ENCODE data around the gene DAG1.

DAG1 gene

GRCh38 chr3:49454898-49455681 is 15.0 kb upstream of the DAG1 start:
- H3K27me3 ChIP-seq (ENCODE audit: control insufficient read depth in 1 of 2, insufficient read depth in 2 of 2, low read length in 2 of 2), result no peaks in the 10 kb centered on the region
- H3K4me1 ChIP-seq (ENCODE audit: control insufficient read depth in 1 of 2, insufficient read depth in 2 of 2, low read length in 2 of 2), result peaks cover 0 to 6% of the 10 kb centered on the region in 2 donors
- no peaks in the 10 kb centered on the region for H3K9me3 ChIP-seq (ENCODE audit: control insufficient read depth in 1 of 2, low read length in 2 of 2)
- no peak overlapping the region for H3K27ac ChIP-seq (ENCODE audit: low read depth, low read length)
- no peak overlapping the region for H3K4me3 ChIP-seq (ENCODE audit: low read depth in 1 of 2, low read length in 2 of 2)
- no peak overlapping the region for H3K9ac ChIP-seq (ENCODE audit: low read depth in 1 of 2, low read length in 2 of 2)
- H3K36me3 ChIP-seq (ENCODE audit: control insufficient read depth in 1 of 2, insufficient read depth in 2 of 2, low read length in 2 of 2), result no peaks in the 10 kb centered on the region

GRCh38 chr3:49456466-49456865 is 13.6 kb upstream of the DAG1 start:
- Histone ChIP-seq H3K4me3 (ENCODE audit: low read depth in 1 of 2, low read length in 2 of 2) (no peak overlapping the region), H3K36me3 (ENCODE audit: control insufficient read depth in 1 of 2, insufficient read depth in 2 of 2, low read length in 2 of 2) (no peaks in the 10 kb centered on the region), H3K27me3 (ENCODE audit: control insufficient read depth in 1 of 2, insufficient read depth in 2 of 2, low read length in 2 of 2) (no peaks in the 10 kb centered on the region), H3K27ac (ENCODE audit: low read depth, low read length) (no peak overlapping the region), H3K4me1 (ENCODE audit: control insufficient read depth in 1 of 2, insufficient read depth in 2 of 2, low read length in 2 of 2) (peaks cover 7 to 12% of the 10 kb centered on the region in 2 donors), H3K9ac (ENCODE audit: low read depth in 1 of 2, low read length in 2 of 2) (no peak overlapping the region), H3K9me3 (ENCODE audit: control insufficient read depth in 1 of 2, low read length in 2 of 2) (no peaks in the 10 kb centered on the region)

GRCh38 chr3:49460188-49460890 is 9.7 kb upstream of the DAG1 start:
- Histone ChIP-seq H3K27ac (ENCODE audit: low read depth, low read length) (no peak overlapping the region), H3K4me1 (ENCODE audit: control insufficient read depth in 1 of 2, insufficient read depth in 2 of 2, low read length in 2 of 2) (peaks cover 12 to 20% of the 10 kb centered on the region in 2 donors)

GRCh38 chr3:49460956-49461355 is 9.1 kb upstream of the DAG1 start:
- no peak overlapping the region for H3K9ac ChIP-seq (ENCODE audit: low read depth in 1 of 2, low read length in 2 of 2)
- no peak overlapping the region for H3K27ac ChIP-seq (ENCODE audit: low read depth, low read length)

More at GRCh38 chr3:49460188-49460890, 9.7 kb upstream of the DAG1 start:
- no peaks in the 10 kb centered on the region for H3K9me3 ChIP-seq (ENCODE audit: control insufficient read depth in 1 of 2, low read length in 2 of 2)
- H3K27me3 ChIP-seq (ENCODE audit: control insufficient read depth in 1 of 2, insufficient read depth in 2 of 2, low read length in 2 of 2), result no peaks in the 10 kb centered on the region
- H3K36me3 ChIP-seq (ENCODE audit: control insufficient read depth in 1 of 2, insufficient read depth in 2 of 2, low read length in 2 of 2), result no peaks in the 10 kb centered on the region
- H3K4me3 ChIP-seq (ENCODE audit: low read depth in 1 of 2, low read length in 2 of 2), result no peak overlapping the region
- H3K9ac ChIP-seq (ENCODE audit: low read depth in 1 of 2, low read length in 2 of 2), result no peak overlapping the region

GRCh38 chr3:49461443-49462171 is 8.5 kb upstream of the DAG1 start:
- Histone ChIP-seq H3K4me1 (ENCODE audit: control insufficient read depth in 1 of 2, insufficient read depth in 2 of 2, low read length in 2 of 2) (peaks cover 23 to 31% of the 10 kb centered on the region in 2 donors), H3K36me3 (ENCODE audit: control insufficient read depth in 1 of 2, insufficient read depth in 2 of 2, low read length in 2 of 2) (no peaks in the 10 kb centered on the region), H3K27ac (ENCODE audit: low read depth, low read length) (peak overlapping the region; percentile 39), H3K4me3 (ENCODE audit: low read depth in 1 of 2, low read length in 2 of 2) (no peak overlapping the region), H3K9ac (ENCODE audit: low read depth in 1 of 2, low read length in 2 of 2) (peak overlapping the region; percentile 11 to 25), H3K9me3 (ENCODE audit: control insufficient read depth in 1 of 2, low read length in 2 of 2) (no peaks in the 10 kb centered on the region), H3K27me3 (ENCODE audit: control insufficient read depth in 1 of 2, insufficient read depth in 2 of 2, low read length in 2 of 2) (no peaks in the 10 kb centered on the region)

More at GRCh38 chr3:49460956-49461355, 9.1 kb upstream of the DAG1 start:
- peaks cover 19 to 26% of the 10 kb centered on the region in 2 donors for H3K4me1 ChIP-seq (ENCODE audit: control insufficient read depth in 1 of 2, insufficient read depth in 2 of 2, low read length in 2 of 2)
- H3K36me3 ChIP-seq (ENCODE audit: control insufficient read depth in 1 of 2, insufficient read depth in 2 of 2, low read length in 2 of 2), result no peaks in the 10 kb centered on the region
- no peak overlapping the region for H3K4me3 ChIP-seq (ENCODE audit: low read depth in 1 of 2, low read length in 2 of 2)
- no peaks in the 10 kb centered on the region for H3K9me3 ChIP-seq (ENCODE audit: control insufficient read depth in 1 of 2, low read length in 2 of 2)
- H3K27me3 ChIP-seq (ENCODE audit: control insufficient read depth in 1 of 2, insufficient read depth in 2 of 2, low read length in 2 of 2), result no peaks in the 10 kb centered on the region

GRCh38 chr3:49462222-49462621 is 7.8 kb upstream of the DAG1 start:
- peaks cover 23 to 31% of the 10 kb centered on the region in 2 donors for H3K4me1 ChIP-seq (ENCODE audit: control insufficient read depth in 1 of 2, insufficient read depth in 2 of 2, low read length in 2 of 2)
- H3K9me3 ChIP-seq (ENCODE audit: control insufficient read depth in 1 of 2, low read length in 2 of 2), result no peaks in the 10 kb centered on the region
- peak overlapping the region in 1 of 2 donors; percentile 11 for H3K9ac ChIP-seq (ENCODE audit: low read depth in 1 of 2, low read length in 2 of 2)
- no peaks in the 10 kb centered on the region for H3K27me3 ChIP-seq (ENCODE audit: control insufficient read depth in 1 of 2, insufficient read depth in 2 of 2, low read length in 2 of 2)
- H3K27ac ChIP-seq (ENCODE audit: low read depth, low read length), result peak overlapping the region; percentile 39
- H3K36me3 ChIP-seq (ENCODE audit: control insufficient read depth in 1 of 2, insufficient read depth in 2 of 2, low read length in 2 of 2), result no peaks in the 10 kb centered on the region
- no peak overlapping the region for H3K4me3 ChIP-seq (ENCODE audit: low read depth in 1 of 2, low read length in 2 of 2)

GRCh38 chr3:49465270-49466034 is 4.6 kb upstream of the DAG1 start:
- Histone ChIP-seq H3K4me1 (ENCODE audit: control insufficient read depth in 1 of 2, insufficient read depth in 2 of 2, low read length in 2 of 2) (peaks cover 30 to 31% of the 10 kb centered on the region in 2 donors), H3K27ac (ENCODE audit: low read depth, low read length) (peak overlapping the region; percentile 48), H3K9me3 (ENCODE audit: control insufficient read depth in 1 of 2, low read length in 2 of 2) (no peaks in the 10 kb centered on the region), H3K36me3 (ENCODE audit: control insufficient read depth in 1 of 2, insufficient read depth in 2 of 2, low read length in 2 of 2) (no peaks in the 10 kb centered on the region), H3K4me3 (ENCODE audit: low read depth in 1 of 2, low read length in 2 of 2) (no peak overlapping the region), H3K27me3 (ENCODE audit: control insufficient read depth in 1 of 2, insufficient read depth in 2 of 2, low read length in 2 of 2) (no peaks in the 10 kb centered on the region), H3K9ac (ENCODE audit: low read depth in 1 of 2, low read length in 2 of 2) (peak overlapping the region in 1 of 2 donors; percentile 51)

- no peaks in the 10 kb centered on the region for H3K27me3 ChIP-seq (ENCODE audit: control insufficient read depth in 1 of 2, insufficient read depth in 2 of 2, low read length in 2 of 2)
- H3K4me3 ChIP-seq (ENCODE audit: low read depth in 1 of 2, low read length in 2 of 2), result no peak overlapping the region
- H3K36me3 ChIP-seq (ENCODE audit: control insufficient read depth in 1 of 2, insufficient read depth in 2 of 2, low read length in 2 of 2), result no peaks in the 10 kb centered on the region
- peak overlapping the region in 1 of 2 donors; percentile 51 for H3K9ac ChIP-seq (ENCODE audit: low read depth in 1 of 2, low read length in 2 of 2)
- peak overlapping the region; percentile 24 for H3K27ac ChIP-seq (ENCODE audit: low read depth, low read length)
- H3K4me1 ChIP-seq (ENCODE audit: control insufficient read depth in 1 of 2, insufficient read depth in 2 of 2, low read length in 2 of 2), result peaks cover 30 to 31% of the 10 kb centered on the region in 2 donors
- no peaks in the 10 kb centered on the region for H3K9me3 ChIP-seq (ENCODE audit: control insufficient read depth in 1 of 2, low read length in 2 of 2)
Measured at GRCh38 chr3:49466085-49466484, 4.0 kb upstream of the DAG1 start.

- Histone ChIP-seq H3K4me3 (ENCODE audit: low read depth in 1 of 2, low read length in 2 of 2) (peak overlapping the region; percentile 70 to 72), H3K36me3 (ENCODE audit: control insufficient read depth in 1 of 2, insufficient read depth in 2 of 2, low read length in 2 of 2) (no peaks in the 10 kb centered on the region), H3K4me1 (ENCODE audit: control insufficient read depth in 1 of 2, insufficient read depth in 2 of 2, low read length in 2 of 2) (peaks cover 30 to 35% of the 10 kb centered on the region in 2 donors)
Measured at GRCh38 chr3:49469037-49469935, 781 bp upstream of the DAG1 start.

More at GRCh38 chr3:49469037-49469935, 781 bp upstream of the DAG1 start:
- Histone ChIP-seq H3K27ac (ENCODE audit: low read depth, low read length) (peak overlapping the region; percentile 94), H3K9ac (ENCODE audit: low read depth in 1 of 2, low read length in 2 of 2) (peak overlapping the region; percentile 78 to 86), H3K27me3 (ENCODE audit: control insufficient read depth in 1 of 2, insufficient read depth in 2 of 2, low read length in 2 of 2) (no peaks in the 10 kb centered on the region), H3K9me3 (ENCODE audit: control insufficient read depth in 1 of 2, low read length in 2 of 2) (no peaks in the 10 kb centered on the region)

All from duodenal mucosa (tissue), 2 donors.